Measurements from ENCODE around the gene SLC35E3.

GRCh38 chr12:68814490-68815231 lies 68.7 kb downstream of the SLC35E3 start:
- TF ChIP-seq CTCF (IDR thresholded peaks at IDR 0.05) (no peak), POLR2A (IDR thresholded peaks at IDR 0.05) (no peak)
